Lung microvascular endothelial cell (primary cell): ENCODE data around the gene CRIP1. TPM values are rescaled to one million over a fixed set of nuclear protein-coding genes. Genes with fewer than 3 reads are reported as not detected.

Source experiments
- DNase-seq, 2 donors: peaks; one replicate each; pipeline versions ENCODE4 v3.0.0 to v3.0.0-alpha.2; 2010; ENCODE audit warnings: low read depth in 2 of 2
- total RNA-seq: library from RNA; depleted of rRNA; stranded (reverse); fragments of >200 nt; gene quantifications from 2 replicates; pipeline ENCODE4 v1.2.1, GENCODE V29; 2014

Gene CRIP1
- total RNA-seq, result 0.44 TPM in 1 of 2 replicates, not detected in the other

GRCh38 chr14:105486163-105486973 lies at the start of gene CRIP1:
CRIP1 (plus strand) TSS chr14:105486886; CDS start chr14:105487260, 374 bp downstream.
- DNase-seq, result no peak

- DNase-seq, result no peak
These were observed 49.6 kb upstream of the CRIP1 start for GRCh38 chr14:105436891-105437722.

GRCh38 chr14:105437723-105438500 lies 48.8 kb upstream of the CRIP1 start:
- DNase-seq, result no peak

GRCh38 chr14:105439179-105439578 lies 47.5 kb upstream of the CRIP1 start:
- no peak for DNase-seq

GRCh38 chr14:105439710-105440553 lies 46.8 kb upstream of the CRIP1 start:
- DNase-seq, result peak; percentile 41 to 86

GRCh38 chr14:105440554-105440900 lies 46.2 kb upstream of the CRIP1 start:
- no peak for DNase-seq

- no peak for DNase-seq
These were observed 45.7 kb upstream of the CRIP1 start for GRCh38 chr14:105440992-105441391.

- DNase-seq, result no peak
These were observed 44.6 kb upstream of the CRIP1 start for GRCh38 chr14:105442125-105442524.

GRCh38 chr14:105442834-105443233 lies 43.9 kb upstream of the CRIP1 start:
- no peak for DNase-seq

GRCh38 chr14:105444859-105445258 lies 41.8 kb upstream of the CRIP1 start:
- no peak for DNase-seq

- DNase-seq, result no peak
These were observed 41.4 kb upstream of the CRIP1 start for GRCh38 chr14:105445290-105445689.

GRCh38 chr14:105445901-105446845 lies 40.5 kb upstream of the CRIP1 start:
- DNase-seq, result no peak

GRCh38 chr14:105446971-105447370 lies 39.7 kb upstream of the CRIP1 start:
- DNase-seq, result no peak

GRCh38 chr14:105447651-105448640 lies 38.7 kb upstream of the CRIP1 start:
- DNase-seq, result no peak

GRCh38 chr14:105448706-105449111 lies 38.0 kb upstream of the CRIP1 start:
- DNase-seq, result peak; percentile 78 to 85

- no peak for DNase-seq
These were observed 37.2 kb upstream of the CRIP1 start for GRCh38 chr14:105449276-105450122.

GRCh38 chr14:105450123-105450505 lies 36.6 kb upstream of the CRIP1 start:
- DNase-seq, result no peak
